Muscle layer of colon (tissue), 2 donors: ENCODE results near the gene ACTG1.

Experiments
- H3K27ac ChIP-seq: one replicate; pipeline ENCODE4 v1.7.0; 2013; ENCODE audit warnings: low read depth, mild to moderate bottlenecking, low read length, moderate library complexity
- H3K27me3 ChIP-seq, 2 donors: one replicate each; pipeline ENCODE4 v1.7.0; 2013; ENCODE audit warnings: low read length in 2 of 2, mild to moderate bottlenecking in 2 of 2; ENCODE audit not compliant: insufficient read depth in 2 of 2, control insufficient read depth in 1 of 2
- H3K36me3 ChIP-seq: one replicate; pipeline ENCODE4 v1.7.0; 2013; ENCODE audit warnings: mild to moderate bottlenecking, low read length; ENCODE audit not compliant: insufficient read depth
- H3K4me1 ChIP-seq: one replicate; pipeline ENCODE4 v1.7.0; 2013; ENCODE audit warnings: mild to moderate bottlenecking, low read length; ENCODE audit not compliant: insufficient read depth
- H3K4me3 ChIP-seq, 2 donors: one replicate each; pipeline ENCODE4 v1.7.0; 2013; ENCODE audit warnings: low read length in 2 of 2, low read depth in 1 of 2, mild to moderate bottlenecking in 1 of 2, moderate library complexity in 1 of 2
- H3K9ac ChIP-seq: one replicate; pipeline ENCODE4 v1.7.0; 2013; ENCODE audit warnings: low read length
- H3K9me3 ChIP-seq: one replicate; pipeline ENCODE4 v1.7.0; 2013; ENCODE audit warnings: mild to moderate bottlenecking, low read length
- donor health status: abdominal sarcoma.
- donor health status: Adenocarcinoma of cecum.

The ACTG1 gene

DNA sequence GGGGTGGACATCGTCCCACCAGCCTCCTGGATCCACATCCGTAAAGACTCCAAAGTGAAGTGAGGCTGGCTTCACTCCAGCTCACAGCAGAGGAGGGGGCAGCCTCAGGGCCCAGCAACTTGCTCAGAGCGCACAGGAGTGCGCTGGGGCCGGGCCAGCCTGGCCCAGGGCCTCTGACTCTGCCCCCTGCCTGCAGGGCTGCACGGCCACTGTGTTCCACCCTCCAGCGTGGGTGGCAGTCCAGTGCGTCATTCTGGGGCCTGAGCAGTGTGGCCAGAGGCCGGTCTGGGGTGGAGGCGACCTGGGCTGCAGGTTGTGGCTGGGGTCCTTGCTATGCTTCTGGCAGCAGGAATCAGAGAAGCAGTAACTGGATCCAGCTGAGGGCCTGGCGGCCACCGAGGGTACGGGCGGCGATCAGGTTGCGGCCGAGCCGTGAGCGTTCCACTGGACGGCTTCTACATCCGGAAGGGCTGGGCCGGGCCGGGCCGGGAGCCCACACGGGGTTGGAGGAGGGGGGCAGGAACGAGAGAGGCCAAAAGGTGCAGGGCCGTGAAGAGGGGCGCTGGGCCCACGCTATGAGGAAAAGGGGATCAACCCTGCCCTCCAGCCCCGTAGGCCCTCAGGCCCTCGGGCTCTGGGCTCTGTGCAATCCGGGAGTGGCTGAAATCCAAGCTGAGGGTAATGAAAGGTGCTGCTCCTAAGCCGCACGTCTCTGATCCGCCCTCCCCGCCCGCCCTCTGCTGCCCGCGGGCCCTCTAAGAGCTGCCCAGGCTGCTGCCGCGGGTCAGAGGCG, 15.2 kb upstream of the ACTG1 start, which contains the start of gene FSCN2:
TSS of gene FSCN2 (plus strand) at position 787 of the 793 bp plus-strand sequence. CDS start 155 bp downstream, outside the sequence.
- Histone ChIP-seq H3K27ac (no peak within 1 kb of the TSS), H3K36me3 (no peaks in the 10 kb centered on the region), H3K4me3 (no peak within 1 kb of the TSS), H3K27me3 (peaks cover 26 to 71% of the 10 kb centered on the region in 2 donors), H3K9ac (no peak within 1 kb of the TSS), H3K9me3 (no peaks in the 10 kb centered on the region), H3K4me1 (peaks cover 12% of the 10 kb centered on the region)

DNA sequence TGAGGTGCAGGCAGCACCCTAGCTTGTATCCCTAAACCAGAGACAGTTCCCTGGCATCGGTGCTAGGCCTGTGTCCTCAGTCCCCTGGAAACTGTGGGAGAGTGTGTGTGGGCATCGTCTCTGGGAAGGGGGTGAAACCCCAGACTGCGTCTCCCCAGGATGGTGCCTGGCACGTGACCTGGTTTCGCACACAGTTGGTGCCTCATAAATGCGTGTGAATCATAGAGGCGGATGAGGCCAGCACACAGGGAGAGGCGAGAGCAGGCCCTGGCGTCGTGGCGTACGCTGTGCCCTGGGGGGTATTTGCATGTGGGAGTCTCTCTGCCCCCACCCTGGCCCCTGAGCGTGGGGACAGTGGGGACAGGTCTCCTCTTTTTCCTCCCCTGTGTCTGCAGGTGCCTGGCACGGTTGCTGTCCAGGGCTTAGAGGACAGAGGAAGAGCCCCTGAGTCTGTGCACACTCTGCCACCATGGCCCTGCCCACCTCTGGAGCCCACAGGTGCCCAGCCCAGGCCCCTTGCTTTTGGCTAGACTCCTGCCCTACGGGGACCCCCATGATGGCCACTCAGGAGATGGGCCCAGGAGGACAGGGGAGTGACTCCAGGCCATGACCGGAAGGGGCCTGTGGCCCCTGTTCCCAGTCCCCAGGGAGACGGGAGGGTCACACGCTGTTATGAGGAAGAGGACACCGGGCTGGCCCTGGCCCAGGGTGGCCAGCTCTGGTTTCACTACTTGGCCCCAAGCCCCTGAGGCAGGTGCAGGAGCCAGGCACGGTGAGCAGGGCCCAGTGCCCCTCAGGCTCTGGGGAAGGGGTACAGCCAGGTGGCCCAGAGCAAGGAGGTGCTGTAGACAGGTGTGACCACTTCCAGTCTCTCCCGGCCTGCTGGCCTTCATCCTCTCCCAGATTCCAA, 14.3 kb upstream of the ACTG1 start:
- H3K9me3 ChIP-seq: no peaks in the 10 kb centered on the region
- H3K36me3 ChIP-seq: no peaks in the 10 kb centered on the region
- H3K27me3 ChIP-seq: peaks cover 26 to 78% of the 10 kb centered on the region in 2 donors
- H3K27ac ChIP-seq: no peak overlapping the region
- H3K4me1 ChIP-seq: peaks cover 12% of the 10 kb centered on the region
- no peak overlapping the region for H3K4me3 ChIP-seq
- H3K9ac ChIP-seq: no peak overlapping the region

DNA sequence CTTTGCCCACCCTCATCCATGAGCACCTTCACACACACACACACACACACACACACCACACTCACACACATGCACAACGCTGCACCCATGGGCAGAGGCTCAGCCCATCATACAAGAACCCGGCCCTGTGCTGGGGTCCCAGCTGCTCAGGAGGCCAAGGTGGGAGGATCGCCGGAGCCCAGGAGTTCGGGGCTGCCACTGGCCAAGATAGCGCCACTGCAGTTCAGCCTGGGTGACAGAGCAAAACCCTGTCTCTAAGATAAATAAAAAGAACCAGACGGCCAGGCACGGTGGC, 12.2 kb upstream of the ACTG1 start:
- Histone ChIP-seq H3K9me3 (no peaks in the 10 kb centered on the region), H3K36me3 (no peaks in the 10 kb centered on the region), H3K27ac (no peak overlapping the region), H3K4me1 (peaks cover 14% of the 10 kb centered on the region), H3K4me3 (no peak overlapping the region), H3K27me3 (peaks cover 26 to 75% of the 10 kb centered on the region in 2 donors), H3K9ac (no peak overlapping the region)

DNA sequence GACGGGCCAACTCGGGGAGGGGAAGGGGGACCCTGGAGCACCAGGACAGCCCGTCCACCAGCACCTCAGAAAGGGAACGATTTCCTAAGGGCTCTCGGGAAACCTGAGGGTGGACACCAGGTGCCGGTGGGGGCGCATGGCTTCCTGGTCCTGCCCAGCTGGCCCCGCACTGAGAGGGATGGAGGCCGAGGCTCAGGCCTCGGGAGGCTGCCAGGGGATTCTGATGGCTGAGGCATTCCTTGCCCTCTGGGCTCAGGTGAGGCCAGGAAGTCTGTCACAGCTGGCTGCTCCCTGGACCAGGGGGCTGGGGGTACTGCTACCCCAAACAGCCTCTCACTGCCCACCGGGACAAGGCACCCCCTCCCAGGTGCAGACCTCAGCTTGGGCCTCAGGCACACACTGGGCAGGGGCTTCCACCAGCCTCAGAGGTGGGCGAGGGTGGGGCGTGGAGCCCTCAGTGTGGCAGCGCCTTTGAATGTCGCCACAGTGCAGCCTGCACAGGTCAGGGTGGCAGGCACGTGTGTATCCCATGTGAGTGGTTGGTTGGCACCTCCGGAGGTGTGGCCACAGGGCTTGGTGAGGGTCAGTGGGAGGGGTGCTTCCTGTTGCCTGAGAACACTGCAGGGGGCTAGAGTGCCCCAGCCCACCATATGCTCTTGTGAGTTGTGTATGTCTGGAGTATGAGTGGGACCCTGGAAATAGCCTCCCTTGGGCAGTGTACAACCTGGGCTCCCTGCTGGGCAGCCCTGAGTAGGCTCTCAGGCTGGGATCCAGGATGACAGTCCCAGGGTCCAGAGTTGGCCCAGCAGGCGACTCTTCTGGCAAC, 11.7 kb upstream of the ACTG1 start:
- Histone ChIP-seq H3K9ac (no peak overlapping the region), H3K36me3 (no peaks in the 10 kb centered on the region), H3K9me3 (no peaks in the 10 kb centered on the region), H3K4me1 (peaks cover 18% of the 10 kb centered on the region), H3K27ac (no peak overlapping the region), H3K27me3 (peaks cover 26 to 71% of the 10 kb centered on the region in 2 donors), H3K4me3 (no peak overlapping the region)

DNA sequence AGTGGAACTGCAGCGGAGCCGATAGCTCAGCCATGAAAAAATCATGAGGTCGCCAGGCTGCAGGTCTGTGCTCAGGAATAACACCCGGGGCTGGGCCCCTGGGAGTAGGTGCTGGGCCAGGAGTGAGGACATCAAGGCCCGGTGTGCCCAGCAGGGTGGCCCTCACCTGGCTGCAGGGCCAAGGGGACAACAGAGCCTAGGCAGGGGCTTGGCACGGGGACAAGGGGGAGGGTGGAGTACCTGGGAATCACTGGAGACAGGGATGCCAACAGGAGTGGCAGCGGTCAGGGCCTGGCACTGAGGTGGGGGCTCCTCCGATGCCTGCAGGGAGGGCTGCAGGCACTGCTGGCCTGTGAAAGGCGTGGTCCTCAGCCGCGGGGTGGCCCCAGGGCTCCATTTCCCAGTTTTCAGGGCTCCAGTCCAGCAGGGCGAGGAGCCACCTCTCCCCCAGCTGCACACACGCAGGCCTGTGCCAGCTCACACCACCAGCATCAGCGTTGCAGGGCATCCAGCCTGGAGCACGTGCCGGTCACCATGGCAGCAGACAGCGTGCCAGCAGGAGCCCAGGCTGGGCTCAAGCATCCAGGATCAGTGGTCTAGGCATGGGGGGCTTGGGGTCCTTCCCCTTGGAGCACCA, 10.9 kb upstream of the ACTG1 start:
- peaks cover 26 to 64% of the 10 kb centered on the region in 2 donors for H3K27me3 ChIP-seq
- H3K36me3 ChIP-seq: no peaks in the 10 kb centered on the region
- H3K27ac ChIP-seq: no peak overlapping the region
- peak overlapping the region in 1 of 2 donors; percentile 9 for H3K4me3 ChIP-seq
- peaks cover 18% of the 10 kb centered on the region for H3K4me1 ChIP-seq
- no peaks in the 10 kb centered on the region for H3K9me3 ChIP-seq
- H3K9ac ChIP-seq: no peak overlapping the region

DNA sequence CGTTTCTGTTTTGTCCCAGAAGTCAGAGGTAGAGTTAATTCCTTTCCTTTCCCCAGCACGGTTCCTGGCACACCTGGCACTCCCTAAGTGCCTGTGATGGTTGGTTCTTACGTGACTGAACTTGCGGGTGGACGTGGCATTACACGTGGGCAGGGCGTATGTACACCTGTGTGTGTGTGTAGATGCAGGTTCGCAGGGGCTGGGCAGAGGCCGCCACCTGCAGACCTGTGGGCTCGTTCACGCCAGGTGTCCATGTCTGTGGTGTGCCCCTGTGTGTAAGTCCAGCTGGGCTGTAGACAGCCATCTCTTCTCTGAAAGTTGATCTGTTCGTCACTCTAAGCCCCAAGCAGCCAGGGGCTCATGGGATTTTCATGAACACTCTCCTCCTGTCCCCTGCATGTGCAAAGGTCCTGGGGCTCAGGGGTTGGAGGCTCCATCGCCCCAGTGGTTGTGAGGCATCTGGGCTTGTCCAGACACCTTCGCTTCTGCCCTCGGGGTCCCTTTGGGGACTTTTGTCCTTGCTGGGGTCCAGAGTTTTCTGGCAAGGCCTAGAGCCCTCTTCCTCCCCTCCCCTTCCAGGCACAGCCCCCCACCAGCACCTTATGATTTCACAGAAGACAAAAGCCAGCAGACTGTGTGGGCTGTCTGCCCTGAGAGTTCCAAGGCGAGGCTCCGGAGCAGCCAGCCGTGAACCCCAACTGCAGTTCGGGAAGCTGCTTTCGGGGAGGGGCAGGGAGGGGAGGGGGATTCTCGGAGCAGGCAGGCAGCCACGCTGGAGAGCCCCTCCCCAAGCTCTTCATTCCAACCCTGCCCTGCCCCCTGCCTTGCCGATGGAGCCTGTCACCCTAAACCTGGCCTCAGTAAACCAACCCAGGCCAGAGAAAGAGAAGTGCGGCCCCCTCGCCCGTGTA, 10.1 kb upstream of the ACTG1 start:
- Histone ChIP-seq H3K27me3 (peaks cover 26 to 56% of the 10 kb centered on the region in 2 donors), H3K36me3 (no peaks in the 10 kb centered on the region), H3K4me3 (peak overlapping the region in 1 of 2 donors; percentile 9), H3K4me1 (peaks cover 26% of the 10 kb centered on the region), H3K9me3 (no peaks in the 10 kb centered on the region), H3K9ac (no peak overlapping the region), H3K27ac (no peak overlapping the region)

DNA sequence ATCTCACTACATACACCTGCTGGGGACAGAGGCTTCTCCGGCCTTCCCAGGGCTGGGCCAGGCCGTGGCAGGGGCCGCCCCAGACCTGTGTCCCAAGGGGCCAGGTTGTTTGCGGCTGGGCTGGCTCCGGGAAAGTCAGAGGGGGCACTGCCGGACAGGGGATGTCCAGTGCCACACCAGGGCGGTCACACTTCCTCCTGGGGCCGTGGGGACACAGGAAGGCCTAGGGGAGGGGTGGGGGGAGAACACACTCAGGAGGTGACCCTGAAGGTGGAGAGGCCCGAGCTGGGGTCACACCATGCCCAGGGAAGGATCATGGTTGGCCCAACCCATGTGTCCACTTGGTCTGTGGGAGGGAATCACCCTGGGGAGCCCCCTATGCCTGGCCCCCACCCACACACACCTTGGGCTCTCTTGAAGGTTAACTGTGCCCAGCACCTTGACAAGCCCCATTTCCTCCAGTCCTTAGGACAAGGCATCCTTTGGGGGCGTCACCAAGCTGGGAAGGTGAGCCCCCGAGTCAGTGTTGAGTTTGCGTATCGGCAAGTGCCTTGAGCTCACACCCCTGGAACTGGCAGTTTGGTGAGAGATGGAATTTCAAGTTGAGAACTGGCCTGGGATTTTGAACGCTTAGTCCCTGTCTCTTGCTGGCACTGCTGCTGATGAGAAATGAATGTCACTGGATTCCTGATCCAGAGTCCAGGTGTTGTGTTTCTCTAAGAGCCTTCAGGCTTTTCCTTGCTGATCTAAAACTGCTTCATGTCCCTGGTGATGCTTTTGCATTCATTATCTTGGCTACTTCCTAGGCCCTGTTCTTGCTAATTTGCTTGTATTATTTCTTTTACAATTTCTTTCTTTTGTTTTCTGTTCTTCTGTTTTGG, 7.7 kb upstream of the ACTG1 start:
- peak overlapping the region in 1 of 2 donors; percentile 40 for H3K4me3 ChIP-seq
- peaks cover 14 to 32% of the 10 kb centered on the region in 2 donors for H3K27me3 ChIP-seq
- H3K9me3 ChIP-seq: no peaks in the 10 kb centered on the region
- H3K9ac ChIP-seq: no peak overlapping the region
- H3K27ac ChIP-seq: no peak overlapping the region
- peaks cover 41% of the 10 kb centered on the region for H3K4me1 ChIP-seq
- no peaks in the 10 kb centered on the region for H3K36me3 ChIP-seq

DNA sequence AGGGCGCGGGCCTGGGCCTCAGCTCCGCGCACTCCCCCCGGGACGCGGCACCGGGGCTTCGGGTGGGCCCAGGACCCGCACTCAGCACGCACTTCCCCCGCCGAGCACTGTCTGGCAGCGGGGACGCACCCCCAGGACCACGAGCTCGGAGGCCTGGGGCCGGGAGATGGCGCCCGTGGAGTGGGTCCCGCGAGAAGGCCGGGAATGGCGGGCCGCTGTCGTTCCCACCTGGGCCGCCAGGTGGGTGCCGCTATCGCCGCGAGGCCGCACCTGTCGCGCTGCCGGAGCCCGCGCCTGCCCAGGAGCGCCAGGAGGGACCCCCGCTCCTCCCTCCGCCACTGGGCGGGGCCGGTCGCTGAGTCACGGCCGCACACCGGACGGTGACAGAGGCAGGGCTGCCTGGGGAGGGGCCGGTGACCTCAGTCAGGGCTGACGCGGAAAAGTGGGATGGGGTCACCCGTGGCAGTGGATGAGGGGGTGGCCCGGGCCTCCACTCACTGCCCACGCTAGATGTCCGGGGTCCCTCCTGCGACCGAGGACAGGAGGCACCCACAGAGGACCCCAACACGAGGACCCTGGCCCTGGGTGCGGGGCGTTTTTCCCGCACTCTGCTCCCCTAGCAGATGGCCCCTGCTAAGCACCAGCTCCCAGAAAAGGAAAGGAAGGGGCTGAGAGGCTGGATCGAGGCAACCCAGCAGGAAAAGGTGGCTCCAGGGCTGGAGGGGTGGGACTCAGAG, 6.9 kb upstream of the ACTG1 start:
- Histone ChIP-seq H3K27me3 (peaks cover 10 to 24% of the 10 kb centered on the region in 2 donors), H3K36me3 (no peaks in the 10 kb centered on the region), H3K9me3 (no peaks in the 10 kb centered on the region), H3K4me3 (peak overlapping the region; percentile 40 to 43), H3K4me1 (peaks cover 41% of the 10 kb centered on the region), H3K9ac (no peak overlapping the region), H3K27ac (peak overlapping the region; percentile 98)

DNA sequence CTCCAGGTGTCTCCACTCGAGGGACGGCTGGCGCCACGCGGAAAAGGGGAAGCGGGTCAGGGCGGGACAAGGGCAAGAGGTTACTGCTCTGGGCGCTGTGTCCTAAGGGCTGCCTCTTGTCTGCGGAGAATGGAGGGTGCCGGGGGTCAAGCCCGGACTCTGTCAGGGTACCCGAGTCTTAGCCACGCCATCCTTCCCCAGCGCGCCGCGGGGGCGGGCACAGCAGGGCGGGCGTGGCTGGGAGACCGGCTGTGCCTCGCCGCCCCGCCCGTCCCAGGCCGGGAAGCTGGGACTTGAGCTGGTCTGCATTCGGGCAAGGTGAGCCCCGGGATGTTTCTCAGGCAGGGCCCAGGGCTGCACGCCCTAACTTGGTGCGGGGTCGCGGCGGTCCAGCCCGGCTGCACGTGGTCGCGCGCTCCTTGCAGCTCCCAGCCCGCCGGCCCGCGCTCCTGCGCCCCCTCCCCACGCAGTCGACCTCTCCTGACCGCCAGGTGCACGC, 6.2 kb upstream of the ACTG1 start:
- H3K4me3 ChIP-seq: peak overlapping the region; percentile 40 to 43
- H3K4me1 ChIP-seq: peaks cover 38% of the 10 kb centered on the region
- peak overlapping the region; percentile 98 for H3K27ac ChIP-seq
- no peaks in the 10 kb centered on the region for H3K36me3 ChIP-seq
- peak overlapping the region; percentile 42 for H3K9ac ChIP-seq
- no peaks in the 10 kb centered on the region for H3K9me3 ChIP-seq
- peaks cover 6 to 18% of the 10 kb centered on the region in 2 donors for H3K27me3 ChIP-seq
